ENCODE measurements around the gene CAST. TPM values are rescaled to one million over a fixed set of nuclear protein-coding genes. Genes with fewer than 3 reads are reported as not detected.

CAST gene
- total RNA-seq, 2 experiments from 2014 or later, result 40.5 to 90.1 TPM

GRCh38 chr5:96736937-96737336, 74.8 kb downstream of the CAST start:
- Histone ChIP-seq H3K4me2 (ENCODE audit: low read length) (no peak overlapping the region), H2AFZ (ENCODE audit: low read length) (no peak overlapping the region), H3K4me3 (ENCODE audit: low read depth, low read length, poor library complexity, severe bottlenecking) (no peak overlapping the region), H3K36me3 (ENCODE audit: insufficient read depth, low read length) (peaks cover 22% of the 10 kb centered on the region), H3K27ac (ENCODE audit: low read depth, low read length, poor library complexity, severe bottlenecking) (no peak overlapping the region), H4K20me1 (ENCODE audit: insufficient read depth, low read length) (no peaks in the 10 kb centered on the region), H3K79me2 (ENCODE audit: insufficient read depth, low read depth, low read length) (no peaks in the 10 kb centered on the region), H3K4me1 (ENCODE audit: insufficient read depth, low read length, poor library complexity, severe bottlenecking) (peaks cover 19% of the 10 kb centered on the region), H3K9me2 (ENCODE audit: insufficient read depth, low read length) (no peaks in the 10 kb centered on the region), H3K9me3 (ENCODE audit: low read length) (no peaks in the 10 kb centered on the region)
- BruUV-seq (replicated peaks), result no TSS peak
- ChIA-PET POLR2A (no interaction called here), CTCF (ENCODE audit: unreplicated experiment) (no interaction called here)
- no peak for TF ChIP-seq EZH2phosphoT487 (IDR thresholded peaks at IDR 0.05; ENCODE audit: borderline replicate concordance, low read depth, low read length)
- TF ChIP-seq CTCF (conservative IDR thresholded peaks at IDR 0.05; ENCODE audit: low read length), result no peak
- no peak for DNase-seq (ENCODE audit: low spot score)
- intact Hi-C loops (cut with micrococcal nuclease; ENCODE audit: unreplicated experiment), result no loop called here

DNA sequence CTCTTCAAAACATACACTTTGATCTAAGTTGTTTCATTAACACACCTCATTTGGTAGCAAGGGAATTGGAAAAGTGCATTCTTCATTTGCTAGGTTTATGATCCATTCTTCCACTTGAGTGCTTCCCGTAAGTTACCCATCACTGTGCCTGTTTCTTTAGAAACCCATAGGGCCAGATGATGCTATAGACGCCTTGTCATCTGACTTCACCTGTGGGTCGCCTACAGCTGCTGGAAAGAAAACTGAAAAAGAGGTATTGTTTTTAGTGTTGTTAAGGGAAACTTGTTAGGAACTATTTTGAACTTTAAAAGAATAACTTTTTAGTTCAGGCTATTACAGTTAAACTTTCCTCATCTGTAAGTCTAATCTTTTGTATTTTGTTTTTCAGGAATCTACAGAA, 78.9 kb downstream of the CAST start:
- Histone ChIP-seq H2AFZ (ENCODE audit: low read length) (no peak overlapping the region), H3K4me3 (ENCODE audit: low read depth, low read length, poor library complexity, severe bottlenecking) (no peak overlapping the region), H3K79me2 (ENCODE audit: insufficient read depth, low read depth, low read length) (no peaks in the 10 kb centered on the region), H3K9me3 (ENCODE audit: low read length) (no peaks in the 10 kb centered on the region), H3K36me3 (ENCODE audit: insufficient read depth, low read length) (peaks cover 49% of the 10 kb centered on the region), H3K4me2 (ENCODE audit: low read length) (no peak overlapping the region), H3K9me2 (ENCODE audit: insufficient read depth, low read length) (no peaks in the 10 kb centered on the region), H3K27ac (ENCODE audit: low read depth, low read length, poor library complexity, severe bottlenecking) (no peak overlapping the region), H4K20me1 (ENCODE audit: insufficient read depth, low read length) (no peaks in the 10 kb centered on the region), H3K4me1 (ENCODE audit: insufficient read depth, low read length, poor library complexity, severe bottlenecking) (no peaks in the 10 kb centered on the region)
- DNase-seq (ENCODE audit: low spot score), result no peak
- POLR2A ChIA-PET, result no interaction called here
- BruUV-seq (replicated peaks), result no TSS peak
- intact Hi-C loops (cut with micrococcal nuclease; ENCODE audit: unreplicated experiment), result no loop called here
- CTCF ChIA-PET (ENCODE audit: unreplicated experiment), result no interaction called here
- TF ChIP-seq CTCF (conservative IDR thresholded peaks at IDR 0.05; ENCODE audit: low read length), result no peak
- no peak for TF ChIP-seq EZH2phosphoT487 (IDR thresholded peaks at IDR 0.05; ENCODE audit: borderline replicate concordance, low read depth, low read length)

- BruUV-seq (replicated peaks), result no TSS peak
- no peaks in the 10 kb centered on the region for H3K9me3 ChIP-seq (ENCODE audit: low read length)
- POLR2A ChIA-PET, result interaction anchor here (1.1 to 1.4 kb wide), 3 partner anchors 8 to 20 kb away, joined by 3 to 4 read pairs (median 4); no protein-coding TSS in a partner anchor
- no peak overlapping the region for H3K4me2 ChIP-seq (ENCODE audit: low read length)
- no peak overlapping the region for H3K4me3 ChIP-seq (ENCODE audit: low read depth, low read length, poor library complexity, severe bottlenecking)
- CTCF ChIA-PET (ENCODE audit: unreplicated experiment), result no interaction called here
- TF ChIP-seq CTCF (conservative IDR thresholded peaks at IDR 0.05; ENCODE audit: low read length) (no peak), EZH2phosphoT487 (IDR thresholded peaks at IDR 0.05; ENCODE audit: borderline replicate concordance, low read depth, low read length) (no peak)
- H3K9me2 ChIP-seq (ENCODE audit: insufficient read depth, low read length), result no peaks in the 10 kb centered on the region
- H3K79me2 ChIP-seq (ENCODE audit: insufficient read depth, low read depth, low read length), result no peaks in the 10 kb centered on the region
- H2AFZ ChIP-seq (ENCODE audit: low read length), result no peak overlapping the region
- no peak overlapping the region for H3K27ac ChIP-seq (ENCODE audit: low read depth, low read length, poor library complexity, severe bottlenecking)
- no peaks in the 10 kb centered on the region for H4K20me1 ChIP-seq (ENCODE audit: insufficient read depth, low read length)
- peaks cover 49% of the 10 kb centered on the region for H3K36me3 ChIP-seq (ENCODE audit: insufficient read depth, low read length)
- no peak for DNase-seq (ENCODE audit: low spot score)
- H3K4me1 ChIP-seq (ENCODE audit: insufficient read depth, low read length, poor library complexity, severe bottlenecking), result no peaks in the 10 kb centered on the region
- intact Hi-C loops (cut with micrococcal nuclease; ENCODE audit: unreplicated experiment), result no loop called here
Measured at GRCh38 chr5:96741891-96742309, 79.7 kb downstream of the CAST start.

All from OCI-LY7 (cell line).